Mesenchymal stem cell (in vitro differentiated cells and primary cell): ENCODE data around the gene CLEC16A.

Experiments
- DNase-seq: peaks from one replicate; pipeline ENCODE4 v3.0.0-alpha.2; 2013
- H2AFZ ChIP-seq: one replicate; pipeline ENCODE4 v1.6.1; 2013; ENCODE audit warnings: low read depth, mild to moderate bottlenecking, control low read depth, inconsistent platforms, low read length, moderate library complexity
- H2AK5ac ChIP-seq: 2 replicates; pipeline ENCODE4 v1.6.1; 2013; ENCODE audit warnings: low read length, moderate library complexity, mild to moderate bottlenecking, inconsistent platforms; ENCODE audit not compliant: severe bottlenecking
- H2BK120ac ChIP-seq: one replicate; pipeline ENCODE4 v1.6.1; 2013; ENCODE audit warnings: low read depth, mild to moderate bottlenecking, inconsistent platforms, low read length, moderate library complexity
- H2BK12ac ChIP-seq, 2 experiments: one replicate each; pipeline ENCODE4 v1.6.1; 2013; ENCODE audit warnings: inconsistent platforms in 2 of 2, low read length in 2 of 2, mild to moderate bottlenecking in 2 of 2, moderate library complexity in 2 of 2, control low read depth in 1 of 2
- H2BK15ac ChIP-seq: one replicate; pipeline ENCODE4 v1.6.1; 2013; ENCODE audit warnings: mild to moderate bottlenecking, low read depth, inconsistent platforms; ENCODE audit not compliant: poor library complexity, severe bottlenecking
- H2BK5ac ChIP-seq: 2 replicates; pipeline ENCODE4 v1.6.1; 2013; ENCODE audit warnings: low read depth, mild to moderate bottlenecking, low read length, control low read depth, inconsistent platforms; ENCODE audit not compliant: poor library complexity, severe bottlenecking
- H3K14ac ChIP-seq, 2 experiments: one replicate each; pipeline ENCODE4 v1.6.1; 2013; ENCODE audit warnings: inconsistent platforms in 2 of 2, low read length in 2 of 2, control low read depth in 1 of 2, mild to moderate bottlenecking in 1 of 2, moderate library complexity in 1 of 2
- H3K18ac ChIP-seq, 2 experiments: one replicate each; pipeline ENCODE4 v1.6.1; 2013; ENCODE audit warnings: inconsistent platforms in 2 of 2, low read length in 2 of 2, control low read depth in 1 of 2, low read depth in 1 of 2, mild to moderate bottlenecking in 1 of 2
- H3K23ac ChIP-seq, 2 experiments: one replicate each; pipeline ENCODE4 v1.6.1; 2013; ENCODE audit warnings: inconsistent platforms in 2 of 2, low read length in 2 of 2, mild to moderate bottlenecking in 2 of 2, moderate library complexity in 2 of 2, control low read depth in 1 of 2
- H3K27ac ChIP-seq: 2 replicates; pipeline ENCODE4 v1.5.1; 2013; ENCODE audit warnings: mild to moderate bottlenecking, moderate library complexity, low read length, control low read depth, inconsistent platforms; ENCODE audit not compliant: poor library complexity, severe bottlenecking
- H3K27me3 ChIP-seq, 2 experiments: 2 replicates each; pipeline versions ENCODE4 v1.6.1 to v1.7.0; 2013; ENCODE audit warnings: low read length in 2 of 2, mild to moderate bottlenecking in 2 of 2, moderate library complexity in 2 of 2, control low read depth in 1 of 2, inconsistent platforms in 1 of 2; ENCODE audit not compliant: control insufficient read depth in 1 of 2, insufficient read depth in 1 of 2
- H3K36me3 ChIP-seq, 2 experiments: 2 replicates each; pipeline versions ENCODE4 v1.6.1 to v1.7.0; 2013; ENCODE audit warnings: low read length in 2 of 2, control low read depth in 1 of 2, inconsistent platforms in 1 of 2, low read depth in 1 of 2, mild to moderate bottlenecking in 1 of 2; ENCODE audit not compliant: insufficient read depth in 2 of 2, control insufficient read depth in 1 of 2
- H3K4ac ChIP-seq, 2 experiments: one replicate each; pipeline ENCODE4 v1.6.1; 2013; ENCODE audit warnings: inconsistent platforms in 2 of 2, low read length in 2 of 2, mild to moderate bottlenecking in 2 of 2, moderate library complexity in 2 of 2, control low read depth in 1 of 2, low read depth in 1 of 2
- H3K4me1 ChIP-seq: 2 replicates; pipeline ENCODE4 v1.6.1; 2013; ENCODE audit warnings: low read depth, low read length, control low read depth; ENCODE audit not compliant: control insufficient read depth, insufficient read depth
- H3K4me2 ChIP-seq: 2 replicates; pipeline ENCODE4 v1.6.1; 2013; ENCODE audit warnings: low read length, mild to moderate bottlenecking, inconsistent platforms; ENCODE audit not compliant: poor library complexity, severe bottlenecking
- H3K4me3 ChIP-seq, 2 experiments: 2 replicates each; pipeline versions ENCODE4 v1.5.1 to v1.7.0; 2013; ENCODE audit warnings: low read length in 2 of 2, mild to moderate bottlenecking in 2 of 2, control low read depth in 1 of 2, low read depth in 1 of 2; ENCODE audit not compliant: insufficient read depth in 1 of 2
- H3K79me1 ChIP-seq: replicated peaks from 2 replicates; pipeline ENCODE4 v1.6.1; 2013; ENCODE audit warnings: mild to moderate bottlenecking, control low read depth, low read length, inconsistent platforms; ENCODE audit not compliant: poor library complexity, severe bottlenecking
- H3K9ac ChIP-seq: 2 replicates; pipeline ENCODE4 v1.7.0; 2013; ENCODE audit warnings: mild to moderate bottlenecking, low read length, moderate library complexity
- H3K9me3 ChIP-seq: 2 replicates; pipeline ENCODE4 v1.7.0; 2013; ENCODE audit warnings: mild to moderate bottlenecking, low read length; ENCODE audit not compliant: control insufficient read depth
- H4K8ac ChIP-seq: one replicate; pipeline ENCODE4 v1.6.1; 2013; ENCODE audit warnings: inconsistent platforms, mild to moderate bottlenecking, low read length, moderate library complexity
- H4K91ac ChIP-seq: one replicate; pipeline ENCODE4 v1.6.1; 2013; ENCODE audit warnings: mild to moderate bottlenecking, low read length, inconsistent platforms
- WGBS: methylation state at CpG from one replicate; pipeline ENCODE4 v1.1.7; 2013; ENCODE audit warnings: mixed read lengths; 5-methylcytosine and 5-hydroxymethylcytosine counted together

The CLEC16A gene

GRCh38 chr16:11188801-11189740 is 244.7 kb downstream of the CLEC16A start:
- WGBS: 96% methylated on average over 23 of the region's 23 CpGs

GRCh38 chr16:11190588-11191560 is 246.5 kb downstream of the CLEC16A start:
- H2AFZ ChIP-seq: no peak overlapping the region

More at GRCh38 chr16:11188801-11189740, 244.7 kb downstream of the CLEC16A start:
- Histone ChIP-seq H2BK15ac (no peak overlapping the region), H2AK5ac (no peak overlapping the region), H2BK120ac (no peak overlapping the region), H3K14ac (no peak overlapping the region), H3K4me2 (no peak overlapping the region), H4K8ac (no peak overlapping the region), H3K4me1 (peaks cover 7% of the 10 kb centered on the region), H3K79me1 (no peaks in the 10 kb centered on the region), H3K9ac (no peak overlapping the region), H3K4me3 (no peak overlapping the region), H2BK12ac (peak overlapping the region in 1 of 2 experiments; percentile 37), H3K9me3 (no peaks in the 10 kb centered on the region), H2BK5ac (no peak overlapping the region), H3K36me3 (peaks cover 0 to 8% of the 10 kb centered on the region in 2 experiments), H3K23ac (no peak overlapping the region), H3K27me3 (peaks cover 0 to 3% of the 10 kb centered on the region in 2 experiments), H3K4ac (no peak overlapping the region), H2AFZ (no peak overlapping the region), H3K18ac (peak overlapping the region; percentile 41 to 42), H4K91ac (no peak overlapping the region), H3K27ac (no peak overlapping the region)
- no peak for DNase-seq

GRCh38 chr16:11191665-11192064 is 247.3 kb downstream of the CLEC16A start:
- Histone ChIP-seq H3K27me3 (peaks cover 0 to 3% of the 10 kb centered on the region in 2 experiments), H3K9ac (no peak overlapping the region), H2BK12ac (no peak overlapping the region), H3K4me2 (no peak overlapping the region), H2BK5ac (no peak overlapping the region), H4K91ac (no peak overlapping the region), H3K27ac (no peak overlapping the region), H3K4ac (no peak overlapping the region), H3K4me1 (peaks cover 7% of the 10 kb centered on the region), H3K4me3 (no peak overlapping the region), H2BK15ac (no peak overlapping the region), H3K9me3 (peaks cover 5% of the 10 kb centered on the region), H2BK120ac (no peak overlapping the region), H2AK5ac (no peak overlapping the region), H3K79me1 (no peaks in the 10 kb centered on the region), H3K23ac (no peak overlapping the region), H3K14ac (no peak overlapping the region), H4K8ac (no peak overlapping the region), H3K18ac (no peak overlapping the region), H2AFZ (no peak overlapping the region), H3K36me3 (peaks cover 0 to 8% of the 10 kb centered on the region in 2 experiments)
- 61% methylated on average over 3 of the region's 5 CpGs for WGBS
- DNase-seq: no peak

More at GRCh38 chr16:11190588-11191560, 246.5 kb downstream of the CLEC16A start:
- Histone ChIP-seq H2BK15ac (no peak overlapping the region), H3K4ac (no peak overlapping the region), H3K4me3 (peak overlapping the region in 1 of 2 experiments; percentile 1), H3K27ac (no peak overlapping the region), H2BK5ac (no peak overlapping the region), H2AK5ac (no peak overlapping the region), H3K36me3 (peaks cover 0 to 8% of the 10 kb centered on the region in 2 experiments), H3K9ac (peak overlapping the region; percentile 20), H3K23ac (no peak overlapping the region), H3K14ac (no peak overlapping the region), H4K91ac (no peak overlapping the region), H2BK12ac (no peak overlapping the region), H3K79me1 (no peaks in the 10 kb centered on the region), H3K27me3 (peaks cover 0 to 3% of the 10 kb centered on the region in 2 experiments), H3K18ac (no peak overlapping the region), H4K8ac (no peak overlapping the region), H3K9me3 (peaks cover 2% of the 10 kb centered on the region), H2BK120ac (no peak overlapping the region), H3K4me2 (no peak overlapping the region), H3K4me1 (peaks cover 7% of the 10 kb centered on the region)
- DNase-seq: no peak
- 94% methylated on average over 15 of the region's 15 CpGs for WGBS
